ENCODE measurements around the gene ISG15. TPM values are rescaled to one million over a fixed set of nuclear protein-coding genes. Genes with fewer than 3 reads are reported as not detected.

ISG15 gene
- total RNA-seq, 4 donors from 2014 or later: 17.0 to 91.6 (median 40.1) TPM

GRCh38 chr1:981491-981954, 31.8 kb upstream of the ISG15 start:
- no peak for DNase-seq
- Histone ChIP-seq H3K36me3 (no peaks in the 10 kb centered on the region), H3K27ac (no peak overlapping the region), H3K4me3 (no peak overlapping the region), H3K27me3 (no peaks in the 10 kb centered on the region), H3K9me3 (no peaks in the 10 kb centered on the region), H3K4me1 (peaks cover 0 to 4% (median 0%) of the 10 kb centered on the region in 4 donors)
- TF ChIP-seq CTCF (IDR thresholded peaks at IDR 0.05): no peak
- TF ChIP-seq POLR2A (IDR thresholded peaks at IDR 0.05): no peak

- Histone ChIP-seq H3K36me3 (no peaks in the 10 kb centered on the region), H3K27ac (no peak within 1 kb of the TSS), H3K4me1 (peaks cover 0 to 4% (median 0%) of the 10 kb centered on the region in 4 donors), H3K27me3 (no peaks in the 10 kb centered on the region), H3K9me3 (no peaks in the 10 kb centered on the region), H3K4me3 (no peak within 1 kb of the TSS)
- no peak for DNase-seq
- TF ChIP-seq CTCF (IDR thresholded peaks at IDR 0.05) (no peak), POLR2A (IDR thresholded peaks at IDR 0.05) (no peak)
Observed at GRCh38 chr1:981955-982558, 31.2 kb upstream of the ISG15 start, which contains the start of gene PERM1. PERM1 (minus strand) TSS chr1:982093; CDS start chr1:981029, 1,064 bp downstream.

GRCh38 chr1:982765-983436, 30.4 kb upstream of the ISG15 start:
- no peak for TF ChIP-seq POLR2A (IDR thresholded peaks at IDR 0.05)
- no peak for TF ChIP-seq CTCF (IDR thresholded peaks at IDR 0.05)
- DNase-seq: no peak
- Histone ChIP-seq H3K4me1 (peaks cover 0 to 4% (median 0%) of the 10 kb centered on the region in 4 donors), H3K27ac (no peak overlapping the region), H3K4me3 (no peak overlapping the region), H3K36me3 (no peaks in the 10 kb centered on the region), H3K9me3 (no peaks in the 10 kb centered on the region), H3K27me3 (no peaks in the 10 kb centered on the region)

GRCh38 chr1:983798-984475, 29.4 kb upstream of the ISG15 start:
- H3K36me3 ChIP-seq: no peaks in the 10 kb centered on the region
- H3K9me3 ChIP-seq: no peaks in the 10 kb centered on the region
- DNase-seq: peak; percentile 38 to 72 (median 67)
- no peaks in the 10 kb centered on the region for H3K27me3 ChIP-seq
- TF ChIP-seq CTCF (IDR thresholded peaks at IDR 0.05) (peak; percentile 12 to 95 (median 62)), POLR2A (IDR thresholded peaks at IDR 0.05) (no peak)
- H3K4me3 ChIP-seq: no peak overlapping the region
- no peak overlapping the region for H3K27ac ChIP-seq
- H3K4me1 ChIP-seq: peaks cover 0 to 4% (median 0%) of the 10 kb centered on the region in 4 donors

- H3K4me1 ChIP-seq: peaks cover 0 to 4% (median 0%) of the 10 kb centered on the region in 4 donors
- H3K27ac ChIP-seq: no peak overlapping the region
- no peak overlapping the region for H3K4me3 ChIP-seq
- H3K36me3 ChIP-seq: no peaks in the 10 kb centered on the region
- no peaks in the 10 kb centered on the region for H3K9me3 ChIP-seq
- DNase-seq: no peak
- H3K27me3 ChIP-seq: no peaks in the 10 kb centered on the region
- TF ChIP-seq CTCF (IDR thresholded peaks at IDR 0.05): no peak
- no peak for TF ChIP-seq POLR2A (IDR thresholded peaks at IDR 0.05)
Observed at GRCh38 chr1:984476-984814, 28.9 kb upstream of the ISG15 start.

Measured in Peyer's patch (tissue), 4 donors.